Activated naive CD8-positive, alpha-beta T cell treated with anti-CD3 and anti-CD28 coated beads, Interleukin-2, amount 10 ng/mL, durations not matched to agents 7 days and 5 days (primary cell): ENCODE data around the gene CARD10. TPM values are rescaled to one million over a fixed set of nuclear protein-coding genes. Genes with fewer than 3 reads are reported as not detected.
"Not testable (repeated sequence)": the region's sequence is repeated elsewhere in the genome, so short reads cannot be mapped to it uniquely, and the experiment has no call there.

Experiments used
- ATAC-seq: fragments of 150-1000 bp; cut with Tn5 transposase; one replicate; pipeline ENCODE4 v1.10.0; 2021; ENCODE audit warnings: low read depth, moderate library complexity
- POLR2A ChIA-PET: fragments of 350-600 bp; sonication (Branson Sonifier 250); formaldehyde crosslinking; loops from one replicate; lab custom pipeline; 2021; ENCODE audit warnings: antibody characterized with exemption; lab: Charles Lee
- DNase-seq: peaks from one replicate; pipeline ENCODE4 v3.0.0; 2021
- H3K27ac Mint-ChIP-seq: one replicate; pipeline ENCODE4 v1.8.0; 2022; ENCODE audit warnings: mild to moderate bottlenecking, mixed read lengths
- H3K27me3 Mint-ChIP-seq: one replicate; pipeline ENCODE4 v1.8.0; 2022; ENCODE audit warnings: mild to moderate bottlenecking, moderate library complexity, mixed read lengths
- H3K36me3 Mint-ChIP-seq: one replicate; pipeline ENCODE4 v1.8.0; 2021; ENCODE audit warnings: mild to moderate bottlenecking, mixed read lengths
- H3K4me1 Mint-ChIP-seq: one replicate; pipeline ENCODE4 v1.8.0; 2021; ENCODE audit warnings: mixed read lengths
- H3K4me3 Mint-ChIP-seq: one replicate; pipeline ENCODE4 v1.8.0; 2022; ENCODE audit warnings: mild to moderate bottlenecking, moderate library complexity, mixed read lengths
- H3K9me3 Mint-ChIP-seq: one replicate; pipeline ENCODE4 v1.8.0; 2021; ENCODE audit warnings: mixed read lengths
- total RNA-seq, 2 experiments: library from RNA; stranded (reverse); gene quantifications; one replicate each; pipeline ENCODE4 v1.2.3, GENCODE V29; 2021

CARD10 gene
- total RNA-seq, 2 experiments from 2014 or later, result 0.30 to 0.31 TPM

DNA sequence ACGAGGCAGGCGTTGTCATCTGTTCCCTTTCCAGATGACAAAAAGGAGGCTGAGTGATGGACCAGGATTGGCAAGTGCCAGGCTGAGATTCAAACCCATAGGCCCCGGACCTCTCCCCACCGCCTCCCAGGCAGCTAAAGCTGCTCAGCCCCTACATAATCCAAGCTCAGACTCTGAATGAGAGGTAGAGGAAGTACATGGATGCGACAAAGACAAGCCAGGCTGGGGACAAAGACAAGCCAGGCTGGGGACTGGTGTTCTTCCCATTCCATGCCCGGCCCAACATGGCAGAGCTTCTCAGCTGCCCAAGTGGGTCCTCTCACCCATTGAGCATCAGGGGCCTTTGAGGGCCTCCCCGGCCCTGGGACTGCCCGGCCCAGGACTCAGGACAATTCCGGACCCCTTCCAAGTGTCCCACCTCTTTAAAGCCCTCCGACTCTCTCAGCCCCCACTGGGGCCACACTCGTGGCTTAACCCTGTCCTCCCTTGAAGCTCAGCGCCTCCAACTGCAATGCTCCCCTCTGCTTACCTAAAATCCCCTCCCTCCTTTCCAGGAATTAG is 37.8 kb downstream of the CARD10 start:
- ATAC-seq, result no peak
- Mint-ChIP-seq H3K27me3 (no peaks in the 10 kb centered on the region), H3K4me3 (no peak overlapping the region), H3K4me1 (peaks cover 33% of the 10 kb centered on the region), H3K36me3 (peaks cover 26% of the 10 kb centered on the region), H3K9me3 (no peaks in the 10 kb centered on the region), H3K27ac (peak overlapping the region; percentile 89)
- no peak for DNase-seq
- POLR2A ChIA-PET, result no interaction called here

DNA sequence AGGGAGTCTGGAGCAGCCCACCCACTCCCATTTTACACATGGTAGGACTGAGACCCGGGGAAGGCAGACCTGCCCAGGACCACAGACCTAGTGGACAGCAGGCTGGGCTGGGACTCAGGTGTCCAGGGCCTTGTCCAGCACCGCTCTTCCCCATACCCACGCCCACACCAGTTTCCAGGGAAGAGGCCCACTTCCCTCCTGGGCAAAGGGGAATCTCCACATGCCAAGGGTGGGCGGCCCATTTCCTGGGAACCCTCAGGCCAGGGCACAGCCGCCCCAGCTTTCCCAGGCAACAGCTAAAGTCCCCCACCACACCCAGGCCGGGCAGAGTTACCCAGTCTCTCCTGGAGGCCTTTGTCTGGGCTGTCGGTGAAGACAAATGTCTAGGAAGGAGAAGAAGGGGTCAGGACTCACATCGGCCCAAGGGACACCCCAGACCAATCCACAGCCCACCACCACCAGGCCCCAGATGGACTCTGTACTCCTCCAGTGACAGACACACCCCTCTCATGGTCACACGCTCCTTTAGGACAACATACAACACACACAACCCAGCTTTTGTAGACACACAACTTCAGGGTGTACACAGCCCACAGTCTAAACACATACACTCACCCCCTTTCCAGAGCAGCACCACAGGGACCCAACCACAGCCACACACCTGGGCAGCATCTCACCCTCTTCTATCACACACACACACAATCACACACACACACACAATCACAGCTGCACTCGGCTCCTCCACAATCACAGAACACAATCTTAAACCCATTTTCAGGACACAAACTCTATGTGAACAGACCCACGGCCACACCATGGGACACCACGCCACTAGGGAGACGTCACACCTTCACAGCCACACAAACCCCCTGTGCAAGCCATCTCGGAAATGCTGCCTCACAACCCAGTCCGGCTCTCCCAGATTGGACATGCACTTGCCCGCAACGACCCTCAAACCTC is 38.5 kb downstream of the CARD10 start:
- ATAC-seq (no peak), DNase-seq (no peak)
- Mint-ChIP-seq H3K4me3 (no peak overlapping the region), H3K4me1 (peaks cover 33% of the 10 kb centered on the region), H3K27ac (peak overlapping the region; percentile 71), H3K9me3 (no peaks in the 10 kb centered on the region), H3K36me3 (peaks cover 30% of the 10 kb centered on the region), H3K27me3 (no peaks in the 10 kb centered on the region)
- POLR2A ChIA-PET, result interaction anchor here (1.0 kb wide), 1 partner anchor 87 kb away, joined by 3 read pairs; no protein-coding TSS in a partner anchor

DNA sequence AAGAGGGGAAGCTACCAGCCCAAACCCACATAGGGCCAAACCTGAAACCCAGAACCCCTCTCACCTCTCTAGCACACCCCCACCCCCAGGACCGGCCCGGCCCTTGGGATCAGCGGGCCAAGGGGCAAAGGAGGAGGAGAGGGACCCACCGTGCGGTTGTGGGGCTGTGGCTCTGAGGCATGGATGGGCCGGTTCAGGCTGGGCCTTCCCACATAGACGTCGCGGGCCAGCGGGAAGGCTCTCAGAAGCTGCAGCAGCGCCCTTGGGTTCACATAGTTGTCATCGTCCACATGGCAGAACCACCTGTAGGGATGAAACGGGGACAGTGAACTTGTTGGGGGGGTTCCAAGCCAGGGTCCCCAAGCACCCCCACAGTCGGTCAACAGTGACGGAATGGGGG is 40.0 kb downstream of the CARD10 start:
- DNase-seq (no peak), ATAC-seq (no peak)
- Mint-ChIP-seq H3K4me1 (peaks cover 32% of the 10 kb centered on the region), H3K4me3 (no peak overlapping the region), H3K27me3 (no peaks in the 10 kb centered on the region), H3K9me3 (no peaks in the 10 kb centered on the region), H3K27ac (no peak overlapping the region), H3K36me3 (peaks cover 32% of the 10 kb centered on the region)
- POLR2A ChIA-PET, result interaction anchor here (0.6 kb wide), 1 partner anchor 1550 kb away, joined by 3 read pairs; no protein-coding TSS in a partner anchor

DNA sequence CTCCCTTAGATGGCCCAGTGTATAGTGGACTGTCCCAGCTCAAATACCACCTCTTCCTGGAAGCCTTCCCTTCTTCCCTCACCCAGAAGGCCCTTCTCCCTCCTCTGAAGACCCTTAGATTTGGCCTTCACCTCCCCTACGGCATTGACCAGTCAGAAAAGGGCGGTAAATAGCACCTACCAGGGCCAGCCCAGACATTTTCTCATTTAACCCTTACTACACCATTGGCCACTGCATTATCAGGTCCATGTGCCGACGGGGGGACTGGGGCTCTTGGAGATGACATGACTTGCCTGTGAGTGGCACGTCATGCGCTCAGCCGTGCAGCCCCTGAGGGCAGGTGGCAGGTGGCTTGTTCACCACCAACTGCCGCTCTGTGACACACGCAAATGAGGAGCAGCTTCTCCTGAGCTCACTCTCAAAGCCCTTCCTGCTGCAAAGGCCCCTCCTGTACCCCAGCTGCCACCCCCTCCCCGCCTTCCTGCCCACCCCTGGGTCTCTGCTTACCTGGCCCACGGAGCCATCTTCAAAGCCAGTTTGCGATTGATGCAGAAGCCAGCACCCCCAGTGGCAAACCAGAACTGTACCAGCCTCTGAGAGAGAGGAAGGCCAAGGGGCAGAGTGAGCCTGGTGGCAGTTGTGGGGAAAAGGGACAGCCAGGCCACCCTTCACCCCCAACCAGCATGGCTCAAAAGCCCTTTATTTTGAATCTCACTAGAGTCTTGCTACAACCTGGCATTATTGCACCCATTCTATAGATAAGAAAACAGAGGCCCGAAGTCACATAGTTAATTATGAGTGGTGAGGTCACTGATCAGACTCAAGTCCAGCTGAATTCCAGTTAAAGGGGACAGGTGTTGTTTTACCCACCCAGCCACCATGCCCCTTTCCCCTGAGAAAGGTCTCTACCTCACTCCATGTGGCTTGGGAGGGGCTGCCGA is 42.6 kb downstream of the CARD10 start:
- ATAC-seq, result no peak
- H3K4me3 Mint-ChIP-seq, result no peak overlapping the region
- no peaks in the 10 kb centered on the region for H3K9me3 Mint-ChIP-seq
- peaks cover 16% of the 10 kb centered on the region for H3K4me1 Mint-ChIP-seq
- DNase-seq, result no peak
- peaks cover 16% of the 10 kb centered on the region for H3K36me3 Mint-ChIP-seq
- H3K27ac Mint-ChIP-seq, result peak overlapping the region; percentile 73
- no peaks in the 10 kb centered on the region for H3K27me3 Mint-ChIP-seq
- POLR2A ChIA-PET, result no interaction called here

DNA sequence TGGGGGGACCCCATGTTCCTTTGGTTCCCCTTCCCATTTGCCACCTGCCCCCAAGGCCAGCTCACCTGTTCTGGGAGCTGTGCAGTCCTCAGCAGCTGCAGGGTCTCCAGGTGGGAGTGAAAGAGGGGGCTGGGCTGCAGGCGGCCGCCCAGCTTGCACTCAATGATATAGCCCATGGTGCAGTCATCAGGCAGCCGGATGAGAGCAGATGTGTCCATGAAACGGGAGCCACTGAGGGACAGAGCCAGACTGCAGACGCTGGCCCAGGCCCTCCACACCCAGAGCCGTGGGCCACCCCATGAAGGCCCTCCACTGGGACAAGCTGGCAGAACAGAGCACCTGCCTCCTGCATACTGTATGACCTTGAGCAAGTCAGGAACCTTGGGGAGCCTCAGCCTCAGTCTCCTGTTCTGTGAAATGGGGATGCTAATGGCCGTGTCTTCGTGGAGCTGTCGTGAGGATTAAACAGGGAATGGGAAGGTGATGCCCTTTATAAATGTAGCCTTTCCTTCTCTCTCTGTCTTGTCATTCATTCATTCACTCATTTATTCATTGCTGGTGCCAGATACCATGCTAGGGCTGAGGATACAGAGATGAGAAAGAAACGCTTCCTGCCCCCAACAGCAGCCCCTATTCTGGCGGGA is 44.6 kb downstream of the CARD10 start:
- DNase-seq (no peak), ATAC-seq (no peak)
- Mint-ChIP-seq H3K27ac (no peak overlapping the region), H3K4me1 (peaks cover 13% of the 10 kb centered on the region), H3K9me3 (no peaks in the 10 kb centered on the region), H3K36me3 (peaks cover 18% of the 10 kb centered on the region), H3K27me3 (no peaks in the 10 kb centered on the region), H3K4me3 (no peak overlapping the region)
- POLR2A ChIA-PET, result no interaction called here

DNA sequence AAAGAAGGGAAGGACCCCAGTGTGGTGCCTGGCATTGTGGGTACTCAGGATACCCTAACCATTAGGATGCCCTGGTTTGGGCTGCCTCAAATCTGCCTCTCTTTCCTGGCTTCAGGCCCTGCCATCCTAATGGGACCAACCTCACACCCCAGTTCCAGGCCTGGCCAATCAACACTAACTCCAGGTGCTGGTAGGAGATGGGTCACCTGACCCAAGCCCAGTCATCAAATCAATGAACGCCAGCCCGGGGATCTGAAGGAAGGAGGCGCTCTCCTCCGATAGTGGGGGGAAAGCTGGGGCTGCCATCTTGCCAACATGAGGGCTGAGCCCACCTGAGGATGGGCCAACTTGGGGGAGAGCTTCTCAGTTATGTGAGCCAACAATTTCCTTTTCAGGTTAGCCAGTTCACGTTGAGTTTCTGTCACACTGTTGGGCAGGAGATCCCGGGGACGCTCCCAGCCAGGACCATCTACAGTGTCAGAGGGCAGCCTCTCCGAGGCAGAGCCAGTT is 45.7 kb downstream of the CARD10 start:
- Mint-ChIP-seq H3K27ac (no peak overlapping the region), H3K27me3 (no peaks in the 10 kb centered on the region), H3K4me1 (peaks cover 13% of the 10 kb centered on the region), H3K36me3 (peaks cover 21% of the 10 kb centered on the region), H3K4me3 (no peak overlapping the region), H3K9me3 (no peaks in the 10 kb centered on the region)
- POLR2A ChIA-PET, result interaction anchor here (0.7 kb wide), 1 partner anchor 632 kb away, joined by 4 read pairs; no protein-coding TSS in a partner anchor
- ATAC-seq (no peak), DNase-seq (no peak)

DNA sequence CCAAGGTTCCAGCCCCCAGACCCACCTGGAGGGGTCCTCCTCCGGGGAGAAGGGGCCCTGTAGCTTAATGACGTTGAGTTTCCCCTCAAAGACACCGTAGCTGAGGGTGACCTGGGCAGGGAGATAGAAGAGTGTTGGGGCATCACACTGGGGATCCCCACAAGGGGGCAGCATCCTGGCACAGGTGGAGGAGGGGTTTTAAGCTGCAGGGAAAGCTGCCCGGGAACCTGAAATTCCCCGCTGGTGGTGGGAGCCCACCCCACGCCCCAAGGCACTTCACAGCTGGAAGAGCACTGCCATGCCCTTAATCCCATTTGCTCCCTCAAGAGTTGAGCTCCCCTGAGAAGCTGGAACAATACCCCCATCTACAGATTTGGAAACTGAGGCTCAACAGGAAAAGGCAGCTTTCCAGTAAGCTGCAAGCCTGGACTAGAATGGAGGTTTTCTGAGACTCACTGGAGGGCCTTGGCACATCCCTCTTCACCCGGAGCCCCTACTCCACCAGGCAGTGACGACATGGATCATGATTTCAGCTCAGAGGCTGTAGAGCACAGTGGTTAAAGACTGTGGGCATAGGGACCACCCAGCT is 46.7 kb downstream of the CARD10 start:
- Mint-ChIP-seq H3K4me3 (no peak overlapping the region), H3K36me3 (peaks cover 25% of the 10 kb centered on the region), H3K27me3 (no peaks in the 10 kb centered on the region), H3K9me3 (no peaks in the 10 kb centered on the region), H3K4me1 (peaks cover 13% of the 10 kb centered on the region), H3K27ac (peak overlapping the region; percentile 25)
- peak; percentile 34 for ATAC-seq
- DNase-seq, result peak; percentile 52
- POLR2A ChIA-PET, result interaction anchor here (0.7 to 1.5 kb wide), 3 partner anchors 12 to 631 kb away, joined by 3 to 7 read pairs (median 4); partner anchors contain the start of gene MFNG

DNA sequence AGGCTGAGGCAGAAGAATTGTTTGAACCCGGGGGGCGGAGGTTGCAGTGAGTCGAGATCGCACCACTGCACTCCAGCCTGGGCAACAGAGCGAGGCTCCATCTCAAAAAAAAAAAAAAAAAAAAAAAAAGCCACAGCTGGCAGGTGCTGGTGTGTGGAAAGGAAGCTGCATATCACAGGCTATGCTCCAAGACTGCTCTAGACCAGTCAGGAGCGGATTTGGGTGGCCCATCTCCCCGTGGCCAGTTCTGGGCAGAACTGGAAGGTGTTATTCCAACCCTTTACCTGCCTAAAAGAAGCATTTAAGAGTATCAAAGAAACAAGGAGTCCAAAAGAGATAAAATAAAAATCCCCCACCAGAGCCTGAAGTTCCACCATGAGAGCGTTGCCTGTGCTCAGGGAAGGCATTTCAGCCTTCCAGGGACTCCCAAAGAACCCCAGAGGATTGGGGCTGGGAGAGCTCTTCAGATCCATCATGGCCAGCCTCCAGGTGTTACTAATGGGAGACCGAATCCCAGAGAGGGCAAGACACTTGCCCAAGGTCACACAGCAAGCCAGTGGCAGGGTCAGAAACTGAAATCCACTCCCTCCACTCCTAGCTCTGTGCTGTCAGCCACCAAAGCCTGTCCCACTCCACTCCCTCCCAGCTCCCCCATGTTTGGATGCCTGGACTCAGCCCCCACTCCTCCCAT is 47.3 kb downstream of the CARD10 start:
- POLR2A ChIA-PET, result interaction anchor here (1.2 to 1.5 kb wide), 2 partner anchors 13 to 15 kb away, joined by 3 to 7 read pairs; partner anchors contain the start of gene MFNG
- Mint-ChIP-seq H3K4me3 (no peak overlapping the region), H3K27ac (peak overlapping the region; percentile 25), H3K9me3 (no peaks in the 10 kb centered on the region), H3K36me3 (peaks cover 26% of the 10 kb centered on the region), H3K27me3 (no peaks in the 10 kb centered on the region), H3K4me1 (peaks cover 11% of the 10 kb centered on the region)
- ATAC-seq (no peak), DNase-seq (no peak)

DNA sequence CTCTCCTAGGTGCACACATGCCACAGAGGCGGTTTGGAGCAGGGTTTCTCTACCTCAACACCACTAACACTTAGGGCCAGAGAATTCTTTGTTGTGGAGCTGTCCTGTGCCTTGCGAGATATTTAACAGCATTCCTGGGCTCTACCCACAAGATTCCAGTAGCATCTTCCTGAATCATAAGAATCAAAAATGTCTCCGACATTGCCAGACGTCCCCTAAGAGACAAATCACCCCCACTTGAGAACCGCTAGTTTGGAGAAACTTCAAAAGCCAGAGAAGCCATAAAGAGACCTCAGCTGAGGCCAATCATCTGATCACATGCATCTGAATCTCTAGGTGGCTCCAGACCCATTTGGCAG is 49.1 kb downstream of the CARD10 start:
- H3K27me3 Mint-ChIP-seq, result no peaks in the 10 kb centered on the region
- DNase-seq, result no peak
- H3K27ac Mint-ChIP-seq, result no peak overlapping the region
- peaks cover 13% of the 10 kb centered on the region for H3K4me1 Mint-ChIP-seq
- no peak overlapping the region for H3K4me3 Mint-ChIP-seq
- ATAC-seq, result no peak
- peaks cover 31% of the 10 kb centered on the region for H3K36me3 Mint-ChIP-seq
- POLR2A ChIA-PET, result interaction anchor here (1.0 kb wide), 1 partner anchor 15 kb away, joined by 4 read pairs; no protein-coding TSS in a partner anchor
- H3K9me3 Mint-ChIP-seq, result no peaks in the 10 kb centered on the region

DNA sequence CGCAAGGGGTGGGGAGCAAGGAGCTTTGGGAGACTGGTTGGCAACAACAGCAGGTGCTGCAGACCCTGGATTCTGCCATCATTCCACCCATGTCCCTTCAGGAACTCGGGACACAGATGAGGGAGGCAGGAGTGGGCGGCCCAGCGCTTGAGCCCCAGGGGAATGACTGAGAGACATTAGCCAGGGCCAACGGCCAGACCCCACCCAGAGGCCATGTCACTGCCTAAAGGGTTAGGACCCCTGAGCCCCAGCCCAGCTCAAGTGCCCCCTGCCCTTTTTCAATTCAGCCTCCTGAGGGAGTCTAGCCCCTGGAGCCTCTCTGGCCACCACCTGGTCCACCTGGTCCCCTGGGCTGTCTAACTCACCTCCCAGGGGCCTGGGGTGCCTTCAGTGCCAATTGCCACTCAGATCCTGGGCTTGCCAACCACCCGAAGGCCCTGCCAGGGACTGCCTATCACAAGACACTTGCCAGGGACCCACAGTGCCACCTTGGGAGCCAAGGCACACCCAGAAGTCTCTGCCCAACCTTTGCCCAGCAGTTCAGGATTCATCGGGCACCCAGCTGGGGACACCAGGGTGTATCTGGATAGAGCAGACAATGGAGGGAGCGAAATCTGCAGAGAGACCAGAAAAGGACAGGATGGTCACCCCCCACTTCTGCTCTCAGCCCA is 49.7 kb downstream of the CARD10 start:
- no peak overlapping the region for H3K27ac Mint-ChIP-seq
- POLR2A ChIA-PET, result interaction anchor here (1.0 kb wide), 1 partner anchor 15 kb away, joined by 4 read pairs; no protein-coding TSS in a partner anchor
- no peaks in the 10 kb centered on the region for H3K27me3 Mint-ChIP-seq
- no peak overlapping the region for H3K4me3 Mint-ChIP-seq
- H3K36me3 Mint-ChIP-seq, result peaks cover 27% of the 10 kb centered on the region
- H3K9me3 Mint-ChIP-seq, result no peaks in the 10 kb centered on the region
- ATAC-seq (no peak), DNase-seq (no peak)
- H3K4me1 Mint-ChIP-seq, result peaks cover 11% of the 10 kb centered on the region

DNA sequence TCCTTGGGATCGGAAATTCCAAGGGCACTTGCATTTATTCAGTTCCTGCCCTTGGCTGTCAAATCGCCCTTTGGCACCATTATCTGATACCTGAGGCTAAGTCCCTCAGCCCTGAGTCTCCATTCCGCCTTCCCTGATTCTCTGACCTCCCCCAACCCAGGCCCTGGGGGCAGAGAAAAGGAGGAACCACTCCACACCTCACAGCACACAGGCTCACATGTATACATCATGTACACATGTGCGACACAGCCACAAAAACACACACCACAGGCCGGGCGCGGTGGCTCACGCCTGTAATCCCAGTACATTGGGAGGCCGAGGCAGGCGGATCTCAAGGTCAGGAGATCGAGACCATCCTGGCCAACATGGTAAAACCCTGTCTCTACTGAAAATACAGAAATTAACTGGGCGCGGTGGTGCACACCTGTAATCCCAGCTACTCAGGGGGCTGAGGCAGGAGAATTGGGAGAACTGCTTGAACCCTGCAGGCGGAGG is 51.0 kb downstream of the CARD10 start:
- H3K9me3 Mint-ChIP-seq, POLR2A ChIA-PET, H3K4me3 Mint-ChIP-seq, DNase-seq, H3K27me3 Mint-ChIP-seq, H3K27ac Mint-ChIP-seq, ATAC-seq: not testable (repeated sequence)
- Mint-ChIP-seq H3K36me3 (peaks cover 27% of the 10 kb centered on the region), H3K4me1 (peaks cover 12% of the 10 kb centered on the region)
